UCSD-AML1 (cell line): ENCODE data around the gene ACKR4.
"Not testable (repeated sequence)": the region's sequence is repeated elsewhere in the genome, so short reads cannot be mapped to it uniquely, and the experiment has no call there.

Source experiments
- DNase-seq: peaks from one replicate; lab custom pipeline; 2025; ENCODE audit not compliant: unreplicated experiment; lab: John Stamatoyannopoulos, UW

The ACKR4 gene

DNA sequence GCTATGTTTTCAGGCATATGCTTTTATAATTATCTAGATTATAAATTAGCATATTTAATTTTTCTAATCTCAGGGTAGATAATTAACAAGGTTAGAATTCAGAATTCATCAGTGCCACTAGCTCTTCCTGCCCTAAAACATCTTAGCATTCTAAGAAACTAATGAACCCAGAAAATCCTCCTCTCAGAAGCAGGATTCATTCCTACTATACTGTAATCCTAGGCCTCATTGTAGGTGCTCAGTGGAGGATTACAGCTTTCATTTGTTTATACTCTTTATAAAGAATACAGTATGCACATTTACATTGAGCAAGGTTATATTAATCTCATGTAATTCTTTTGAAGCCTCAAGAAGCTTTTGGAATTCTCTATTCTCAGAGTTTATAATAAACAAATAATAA, 41.6 kb downstream of the ACKR4 start:
- no peak for DNase-seq

GRCh38 chr3:132641427-132641826, 44.4 kb downstream of the ACKR4 start:
- DNase-seq = not testable (repeated sequence)

DNA sequence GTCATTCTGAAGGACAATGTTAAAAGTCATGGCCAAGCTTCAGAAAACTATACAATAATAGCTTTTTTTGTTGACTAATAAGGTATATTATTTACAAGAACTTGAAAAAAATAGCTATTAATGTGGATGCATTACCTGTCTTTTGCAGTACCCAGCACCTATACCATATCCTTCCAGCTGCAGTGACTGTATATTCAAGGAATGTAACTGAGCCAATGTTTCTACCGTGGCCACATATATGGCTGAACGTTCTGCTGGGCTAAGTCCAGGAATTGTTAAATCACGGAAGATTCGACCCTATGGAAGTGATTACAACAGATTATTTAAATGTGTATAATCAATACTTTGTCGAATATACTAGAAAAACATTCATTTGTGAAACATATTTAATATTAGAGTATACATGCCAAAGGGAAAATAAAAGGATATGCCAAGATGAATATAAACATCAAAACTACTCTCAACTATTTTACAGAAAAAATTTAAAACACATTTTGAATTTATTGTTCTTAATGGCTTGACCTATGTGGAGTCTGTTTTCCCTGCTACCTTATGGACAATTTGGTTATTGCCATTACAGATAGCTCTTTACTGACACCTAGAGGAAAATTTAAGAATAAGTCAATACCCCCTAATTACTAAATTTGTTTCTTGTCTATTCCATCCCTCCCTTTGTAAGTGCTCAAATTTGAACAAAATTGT, 44.9 kb downstream of the ACKR4 start:
- DNase-seq = no peak

DNA sequence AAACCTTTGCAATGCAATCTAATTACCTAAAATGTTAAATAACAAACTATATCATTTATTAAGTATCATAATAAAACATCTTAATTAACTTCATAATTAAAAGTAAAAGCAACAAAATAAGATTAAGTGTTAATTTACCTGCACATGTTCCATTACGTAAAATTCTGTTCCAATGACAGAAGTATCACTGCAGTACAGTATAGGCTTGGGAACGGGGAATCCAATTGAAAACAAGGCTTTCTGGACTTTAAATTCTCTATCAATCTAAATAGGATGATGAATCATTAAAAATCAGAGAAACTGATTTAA, 45.4 kb downstream of the ACKR4 start:
- DNase-seq = no peak

DNA sequence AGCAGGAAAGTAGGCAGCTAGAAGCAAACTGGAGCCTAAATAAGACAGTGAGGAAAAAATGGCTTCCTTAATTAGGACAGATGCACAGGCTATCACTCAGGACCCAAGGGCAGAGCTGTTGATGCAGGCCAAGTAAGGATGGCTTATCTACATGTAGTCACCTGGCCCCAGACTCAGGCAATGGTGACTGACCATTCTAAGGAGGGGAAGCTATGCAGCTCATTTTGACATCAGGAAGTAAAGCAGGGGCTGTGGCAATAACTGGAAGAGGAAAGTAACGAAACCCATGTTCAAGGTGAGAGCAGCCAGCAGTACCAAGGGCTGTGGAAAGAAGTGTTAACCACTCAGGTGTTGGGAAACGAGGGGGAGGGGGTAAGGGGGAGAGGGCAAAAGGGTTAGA, 46.3 kb downstream of the ACKR4 start:
- DNase-seq = peak; percentile 15

- no peak for DNase-seq
Observed at GRCh38 chr3:132645058-132645457, 48.0 kb downstream of the ACKR4 start.

DNA sequence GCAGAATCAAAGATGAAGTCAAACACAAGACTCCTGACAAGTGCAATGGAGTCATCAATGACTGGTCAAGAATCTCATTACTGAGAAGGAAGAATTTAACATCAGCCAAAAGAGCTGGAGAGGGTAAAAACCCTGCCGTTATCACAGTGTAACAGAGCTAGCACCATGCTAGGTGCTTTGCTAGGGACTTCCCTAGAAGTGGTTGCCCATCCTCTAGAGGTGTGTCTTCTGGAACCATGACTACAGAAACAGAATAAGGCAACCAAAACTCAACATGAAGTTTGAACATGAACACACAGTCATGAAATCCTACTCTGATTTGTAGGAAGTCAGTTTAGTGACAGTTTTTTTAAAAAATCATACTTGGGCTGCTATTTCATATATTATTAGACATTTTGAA, 53.1 kb downstream of the ACKR4 start:
- DNase-seq = no peak
